GM18498 (cell line): Measurements from ENCODE around the gene KIAA0930.

Experiments used
- ATAC-seq: cut with Tn5 transposase; IDR thresholded peaks from one replicate; pipeline ENCODE4 v1.9.1; 2021; ENCODE audit warnings: mild to moderate bottlenecking, moderate library complexity; ENCODE audit not compliant: unreplicated experiment

KIAA0930 gene

GRCh38 chr22:45144916-45145315, 95.8 kb downstream of the KIAA0930 start:
- no peak for ATAC-seq

- ATAC-seq = no peak
These were observed 98.3 kb downstream of the KIAA0930 start for GRCh38 chr22:45142376-45142775.
